ENCODE results near the gene NTRK2. TPM values are rescaled to one million over a fixed set of nuclear protein-coding genes. Genes with fewer than 3 reads are reported as not detected.

NTRK2 gene
- total RNA-seq, 1 donor from 2014 or later: 0.02 TPM

DNA sequence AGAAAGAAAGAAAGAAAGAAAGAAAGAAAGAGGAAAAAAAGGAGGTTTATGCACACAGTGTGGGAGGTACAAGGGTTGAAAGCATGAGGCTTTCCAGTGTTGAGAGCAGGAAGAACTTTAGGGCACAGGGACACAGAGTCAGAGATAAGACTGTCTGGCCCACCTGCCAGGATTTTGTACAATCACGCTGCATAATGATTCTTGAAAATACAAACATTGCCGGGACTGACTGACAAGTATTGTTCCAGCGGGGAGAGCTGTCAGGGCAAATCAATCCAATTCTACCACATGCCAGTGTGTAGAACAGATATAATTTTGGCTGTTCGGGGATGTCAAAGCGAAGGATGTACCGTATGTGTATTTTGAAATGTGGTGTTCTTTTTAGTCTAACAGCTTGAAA, 254.7 kb downstream of the NTRK2 start:
- H3F3A ChIP-seq (ENCODE audit: low read depth): no peaks in the 10 kb centered on the region
- no peak overlapping the region for H3K4me2 ChIP-seq
- Mint-ChIP-seq H3K27me3 (ENCODE audit: insufficient read depth, low read depth) (no peaks in the 10 kb centered on the region), H3K4me3 (peak overlapping the region; percentile 17), H3K9me3 (peaks cover 6% of the 10 kb centered on the region), H3K36me3 (no peaks in the 10 kb centered on the region), H3K27ac (peak overlapping the region; percentile 58), H3K4me1 (peaks cover 27% of the 10 kb centered on the region)
- no peak overlapping the region for H3K4me3 ChIP-seq
- H3K9me3 ChIP-seq (ENCODE audit: low read depth): no peaks in the 10 kb centered on the region
- H3K9ac ChIP-seq: no peak overlapping the region
- H2AFZ ChIP-seq (replicated peaks): peak overlapping the region; percentile 26
- H3K4me1 ChIP-seq: peaks cover 19% of the 10 kb centered on the region
- H3K27ac ChIP-seq: no peak overlapping the region
- no peaks in the 10 kb centered on the region for H3K36me3 ChIP-seq
- no peak for DNase-seq (ENCODE audit: low spot score)
- H3K27me3 ChIP-seq: no peaks in the 10 kb centered on the region
- H4K20me1 ChIP-seq (ENCODE audit: low read depth): no peaks in the 10 kb centered on the region
- no peaks in the 10 kb centered on the region for H3K79me2 ChIP-seq (ENCODE audit: low read depth)
- TF ChIP-seq EZH2phosphoT487 (IDR thresholded peaks at IDR 0.05): no peak
- TF ChIP-seq EZH2 (IDR thresholded peaks at IDR 0.05): no peak
- no peak for TF ChIP-seq CTCF (IDR thresholded peaks at IDR 0.05)

- H3K9me3 ChIP-seq (ENCODE audit: low read depth): no peaks in the 10 kb centered on the region
- H3K4me1 Mint-ChIP-seq: peaks cover 27% of the 10 kb centered on the region
- no peaks in the 10 kb centered on the region for H3F3A ChIP-seq (ENCODE audit: low read depth)
- H4K20me1 ChIP-seq (ENCODE audit: low read depth): no peaks in the 10 kb centered on the region
- peaks cover 6% of the 10 kb centered on the region for H3K9me3 Mint-ChIP-seq
- H3K4me3 ChIP-seq: no peak overlapping the region
- no peak for TF ChIP-seq EZH2 (IDR thresholded peaks at IDR 0.05)
- TF ChIP-seq EZH2phosphoT487 (IDR thresholded peaks at IDR 0.05): no peak
- TF ChIP-seq CTCF (IDR thresholded peaks at IDR 0.05): no peak
- H2AFZ ChIP-seq (replicated peaks): peak overlapping the region; percentile 47
- H3K4me1 ChIP-seq: peaks cover 19% of the 10 kb centered on the region
- no peaks in the 10 kb centered on the region for H3K27me3 ChIP-seq
- no peak overlapping the region for H3K9ac ChIP-seq
- no peaks in the 10 kb centered on the region for H3K36me3 Mint-ChIP-seq
- no peaks in the 10 kb centered on the region for H3K27me3 Mint-ChIP-seq (ENCODE audit: insufficient read depth, low read depth)
- no peak overlapping the region for H3K4me2 ChIP-seq
- DNase-seq (ENCODE audit: low spot score): no peak
- H3K36me3 ChIP-seq: no peaks in the 10 kb centered on the region
- no peak overlapping the region for H3K27ac ChIP-seq
- H3K79me2 ChIP-seq (ENCODE audit: low read depth): no peaks in the 10 kb centered on the region
- peak overlapping the region; percentile 7 for H3K27ac Mint-ChIP-seq
- peak overlapping the region; percentile 23 for H3K4me3 Mint-ChIP-seq
Observed at GRCh38 chr9:84925225-84925872, 255.8 kb downstream of the NTRK2 start.

DNA sequence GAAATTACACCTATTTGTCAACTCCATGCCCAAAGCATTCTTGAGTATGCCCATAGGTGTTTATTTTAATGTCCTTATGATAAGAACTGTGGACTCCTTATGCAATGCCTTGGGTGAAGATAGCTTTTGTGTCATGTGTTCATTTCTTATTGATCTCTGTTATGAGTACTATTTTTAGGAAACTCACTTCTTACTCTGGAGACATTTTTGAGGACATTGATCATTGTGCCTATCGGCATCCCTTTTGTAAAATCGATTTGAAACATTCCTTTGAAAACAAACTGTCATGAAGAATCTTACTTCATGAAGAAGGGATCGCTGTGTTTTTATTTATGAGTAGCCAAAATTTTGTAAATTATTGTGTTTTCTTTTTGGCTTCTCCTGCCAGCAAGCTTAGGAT, 257.3 kb downstream of the NTRK2 start:
- Histone ChIP-seq H3K27ac (no peak overlapping the region), H4K20me1 (ENCODE audit: low read depth) (no peaks in the 10 kb centered on the region), H3F3A (ENCODE audit: low read depth) (no peaks in the 10 kb centered on the region), H3K4me3 (no peak overlapping the region), H3K27me3 (no peaks in the 10 kb centered on the region), H3K4me1 (peaks cover 19% of the 10 kb centered on the region), H3K9me3 (ENCODE audit: low read depth) (no peaks in the 10 kb centered on the region), H3K79me2 (ENCODE audit: low read depth) (no peaks in the 10 kb centered on the region), H3K36me3 (no peaks in the 10 kb centered on the region), H3K9ac (no peak overlapping the region), H2AFZ (replicated peaks) (no peak overlapping the region), H3K4me2 (no peak overlapping the region)
- Mint-ChIP-seq H3K27ac (peak overlapping the region; percentile 23), H3K36me3 (no peaks in the 10 kb centered on the region), H3K4me3 (no peak overlapping the region), H3K4me1 (peaks cover 27% of the 10 kb centered on the region), H3K27me3 (ENCODE audit: insufficient read depth, low read depth) (no peaks in the 10 kb centered on the region), H3K9me3 (peaks cover 6% of the 10 kb centered on the region)
- no peak for DNase-seq (ENCODE audit: low spot score)
- TF ChIP-seq EZH2phosphoT487 (IDR thresholded peaks at IDR 0.05) (no peak), CTCF (IDR thresholded peaks at IDR 0.05) (no peak), EZH2 (IDR thresholded peaks at IDR 0.05) (no peak)

Measured in neural progenitor cell (in vitro differentiated cells).